GM13977 (cell line): Measurements from ENCODE around the gene NRGN.
"Not testable (repeated sequence)": the region's sequence is repeated elsewhere in the genome, so short reads cannot be mapped to it uniquely, and the experiment has no call there.

Source experiments
- DNase-seq: peaks from one replicate; pipeline ENCODE4 v3.0.0; 2012; ENCODE audit warnings: low spot score
- CTCF ChIP-seq: IDR thresholded peaks from 2 replicates; pipeline ENCODE4 v1.5.1; 2012; ENCODE audit warnings: mild to moderate bottlenecking, control low read depth; ENCODE audit not compliant: insufficient read depth; ENCODE audit errors: extremely low read depth, missing control alignments
- in situ Hi-C: fragments of 300-500 bp; cut with MboI; formaldehyde crosslinking; loops from one replicate; pipeline ENCODE4 v1.12.0; 2022; ENCODE audit warnings: low sequenced_read_pairs, low pct_unique_long_range_greater_than_20kb, mixed read lengths, inconsistent platforms; ENCODE audit not compliant: unreplicated experiment

NRGN gene

GRCh38 chr11:124762624-124763155, 22.9 kb downstream of the NRGN start:
- DNase-seq = no peak
- TF ChIP-seq CTCF = peak; percentile 12
- in situ Hi-C loops = loop anchor here (5.0 kb wide), 1 partner anchor 90 kb away; the partner anchor contains the start of genes SIAE and SPA17

- in situ Hi-C loops = loop anchor here (5.0 kb wide), 1 partner anchor 91 kb away; the partner anchor contains the start of genes SIAE and SPA17
- DNase-seq = peak; percentile 69
- peak; percentile 86 for TF ChIP-seq CTCF
Measured at GRCh38 chr11:124763156-124763947, 23.6 kb downstream of the NRGN start.

- TF ChIP-seq CTCF = no peak
- in situ Hi-C loops = no loop called here
- no peak for DNase-seq
Measured at GRCh38 chr11:124766156-124766555, 26.4 kb downstream of the NRGN start.

GRCh38 chr11:124768914-124769313, 29.2 kb downstream of the NRGN start:
- DNase-seq = no peak
- in situ Hi-C loops = no loop called here
- no peak for TF ChIP-seq CTCF

- in situ Hi-C loops = no loop called here
- no peak for DNase-seq
- no peak for TF ChIP-seq CTCF
Measured at GRCh38 chr11:124769806-124770774, 30.3 kb downstream of the NRGN start.

GRCh38 chr11:124770959-124771358, 31.2 kb downstream of the NRGN start:
- in situ Hi-C loops, DNase-seq: not testable (repeated sequence)
